ENCODE data around the gene RNF220. TPM values are rescaled to one million over a fixed set of nuclear protein-coding genes. Genes with fewer than 3 reads are reported as not detected.

The RNF220 gene
- total and polyA plus RNA-seq, 7 donors = 49.5 to 122 (median 82.8) TPM

DNA sequence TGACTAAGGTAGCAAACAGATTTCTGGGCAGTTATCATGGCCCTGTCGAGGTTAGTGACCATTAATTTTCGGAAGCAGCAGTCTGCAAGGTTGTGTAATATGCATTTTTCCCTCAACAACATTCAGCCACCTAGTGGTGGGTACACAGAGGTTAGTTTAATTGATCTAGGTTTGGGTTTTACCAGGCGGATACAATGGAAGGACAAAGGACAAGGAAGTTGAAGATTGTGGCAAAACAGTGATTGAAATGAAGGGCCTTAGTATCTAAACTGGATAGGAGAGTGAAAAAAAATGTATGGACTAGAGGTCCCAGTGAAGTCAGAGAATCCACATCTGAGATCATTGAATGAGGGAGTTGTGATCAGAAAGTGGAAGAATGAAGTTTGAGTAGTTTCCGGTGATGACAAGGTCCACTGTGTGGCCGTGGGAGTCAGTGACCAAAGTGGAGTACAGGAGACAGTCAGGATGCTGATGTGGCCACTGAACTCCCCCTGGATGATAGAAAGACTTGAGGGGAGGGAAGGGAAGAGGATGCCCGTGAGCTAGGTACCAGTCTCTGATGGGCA lies 272.2 kb downstream of the RNF220 start:
- peak overlapping the region in 2 of 4 donors; percentile 24 to 44 for H3K27ac ChIP-seq
- TF ChIP-seq, protein P1, sequence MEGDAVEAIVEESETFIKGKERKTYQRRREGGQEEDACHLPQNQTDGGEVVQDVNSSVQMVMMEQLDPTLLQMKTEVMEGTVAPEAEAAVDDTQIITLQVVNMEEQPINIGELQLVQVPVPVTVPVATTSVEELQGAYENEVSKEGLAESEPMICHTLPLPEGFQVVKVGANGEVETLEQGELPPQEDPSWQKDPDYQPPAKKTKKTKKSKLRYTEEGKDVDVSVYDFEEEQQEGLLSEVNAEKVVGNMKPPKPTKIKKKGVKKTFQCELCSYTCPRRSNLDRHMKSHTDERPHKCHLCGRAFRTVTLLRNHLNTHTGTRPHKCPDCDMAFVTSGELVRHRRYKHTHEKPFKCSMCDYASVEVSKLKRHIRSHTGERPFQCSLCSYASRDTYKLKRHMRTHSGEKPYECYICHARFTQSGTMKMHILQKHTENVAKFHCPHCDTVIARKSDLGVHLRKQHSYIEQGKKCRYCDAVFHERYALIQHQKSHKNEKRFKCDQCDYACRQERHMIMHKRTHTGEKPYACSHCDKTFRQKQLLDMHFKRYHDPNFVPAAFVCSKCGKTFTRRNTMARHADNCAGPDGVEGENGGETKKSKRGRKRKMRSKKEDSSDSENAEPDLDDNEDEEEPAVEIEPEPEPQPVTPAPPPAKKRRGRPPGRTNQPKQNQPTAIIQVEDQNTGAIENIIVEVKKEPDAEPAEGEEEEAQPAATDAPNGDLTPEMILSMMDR (IDR thresholded peaks at IDR 0.05) = no peak
- no peak for TF ChIP-seq POLR2A (IDR thresholded peaks at IDR 0.05)
- no peak for TF ChIP-seq EP300 (IDR thresholded peaks at IDR 0.05)
- no peak for TF ChIP-seq POLR2AphosphoS5 (IDR thresholded peaks at IDR 0.05)

DNA sequence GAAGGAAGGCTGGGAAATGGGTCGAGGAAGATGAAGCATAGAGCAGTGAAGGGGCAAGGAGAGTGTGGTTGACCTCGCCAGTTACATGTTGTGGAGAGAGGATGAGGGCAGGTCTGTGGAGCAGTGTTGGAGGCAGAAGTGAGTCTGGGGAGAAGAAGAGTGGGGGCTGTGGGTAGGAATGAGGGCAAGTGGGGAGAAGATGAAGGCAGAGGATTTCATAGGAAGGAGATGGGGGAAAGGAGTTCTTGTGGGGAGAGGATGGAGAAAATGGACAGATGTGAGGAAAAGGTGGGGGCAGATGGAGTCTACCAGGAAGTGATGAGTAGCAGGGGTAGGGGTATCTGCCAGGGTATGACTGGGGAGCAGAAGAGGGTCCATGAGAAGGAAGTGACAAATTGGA lies 273.1 kb downstream of the RNF220 start:
- Histone ChIP-seq H3K27ac (no peak overlapping the region), H3K9me3 (no peaks in the 10 kb centered on the region), H3K4me3 (no peak overlapping the region), H3K4me1 (peaks cover 0 to 18% (median 14%) of the 10 kb centered on the region in 4 donors), H3K36me3 (no peaks in the 10 kb centered on the region), H3K27me3 (no peaks in the 10 kb centered on the region)
- TF ChIP-seq POLR2A (IDR thresholded peaks at IDR 0.05) (no peak), POLR2AphosphoS5 (IDR thresholded peaks at IDR 0.05) (no peak), EP300 (IDR thresholded peaks at IDR 0.05) (no peak)
- TF ChIP-seq, protein P1 (IDR thresholded peaks at IDR 0.05) = no peak
- 90 to 93% methylated on average over 2 of the region's 2 CpGs for WGBS, 2 donors
- no peak for DNase-seq
- intact Hi-C loops (cut with DNase I) = no loop called here

More for the DNA sequence above, 272.2 kb downstream of the RNF220 start:
- WGBS, 2 donors = 78 to 81% methylated on average over 6 of the region's 6 CpGs
- intact Hi-C loops (cut with DNase I) = no loop called here
- DNase-seq = no peak
- Histone ChIP-seq H3K27me3 (no peaks in the 10 kb centered on the region), H3K9me3 (no peaks in the 10 kb centered on the region), H3K4me1 (peaks cover 0 to 27% (median 21%) of the 10 kb centered on the region in 4 donors), H3K4me3 (no peak overlapping the region), H3K36me3 (no peaks in the 10 kb centered on the region)

DNA sequence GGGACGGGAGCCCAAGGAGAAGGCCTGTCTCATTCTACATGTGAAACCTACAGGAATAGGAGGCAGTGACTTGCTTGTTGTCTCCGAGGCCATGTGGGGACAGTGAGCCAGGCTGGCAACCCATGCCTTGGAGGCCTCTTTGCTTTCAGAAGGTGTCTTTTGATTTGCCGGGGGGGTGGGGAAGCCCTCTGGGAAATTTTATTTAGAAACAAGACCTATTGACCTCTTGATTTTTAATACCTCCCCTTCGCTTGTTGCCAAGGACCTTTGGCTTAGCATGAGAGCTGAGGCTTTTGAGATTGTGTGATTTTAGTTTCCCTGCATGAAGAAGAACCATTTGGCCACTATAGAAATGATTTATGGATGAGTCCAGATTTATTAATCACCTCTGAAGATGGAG lies 273.6 kb downstream of the RNF220 start:
- H3K27me3 ChIP-seq = no peaks in the 10 kb centered on the region
- no peak overlapping the region for H3K27ac ChIP-seq
- 90 to 91% methylated on average over 4 of the region's 4 CpGs for WGBS, 2 donors
- no peak overlapping the region for H3K4me3 ChIP-seq
- H3K4me1 ChIP-seq = peaks cover 0 to 13% (median 9%) of the 10 kb centered on the region in 4 donors
- DNase-seq = no peak
- intact Hi-C loops (cut with DNase I) = no loop called here
- TF ChIP-seq POLR2AphosphoS5 (IDR thresholded peaks at IDR 0.05) = no peak
- TF ChIP-seq, protein P1 (IDR thresholded peaks at IDR 0.05) = no peak
- TF ChIP-seq EP300 (IDR thresholded peaks at IDR 0.05) = no peak
- no peak for TF ChIP-seq POLR2A (IDR thresholded peaks at IDR 0.05)
- H3K9me3 ChIP-seq = no peaks in the 10 kb centered on the region
- H3K36me3 ChIP-seq = no peaks in the 10 kb centered on the region

DNA sequence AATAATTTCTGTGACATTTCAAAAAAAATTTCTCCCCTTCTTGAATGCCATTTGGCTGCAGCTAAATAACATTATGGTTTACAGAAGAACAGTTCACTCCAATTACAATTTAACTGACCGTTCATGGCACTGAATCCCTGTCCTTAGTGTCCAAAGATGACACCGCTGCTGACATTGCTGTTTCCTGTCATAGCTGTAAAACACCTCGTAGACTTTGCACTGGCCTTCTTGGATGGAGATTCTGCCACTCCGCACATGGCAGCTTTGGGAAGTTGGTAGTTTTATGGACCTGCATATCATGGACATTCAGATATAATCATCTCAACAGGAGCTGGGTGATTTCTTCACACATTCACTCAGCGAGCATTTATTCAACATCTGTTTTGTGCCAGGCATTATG lies 274.4 kb downstream of the RNF220 start:
- TF ChIP-seq POLR2A (IDR thresholded peaks at IDR 0.05) (no peak), EP300 (IDR thresholded peaks at IDR 0.05) (no peak), POLR2AphosphoS5 (IDR thresholded peaks at IDR 0.05) (no peak)
- TF ChIP-seq, protein P1 (IDR thresholded peaks at IDR 0.05) = no peak
- Histone ChIP-seq H3K27me3 (no peaks in the 10 kb centered on the region), H3K4me1 (peaks cover 0 to 12% (median 9%) of the 10 kb centered on the region in 4 donors), H3K27ac (no peak overlapping the region), H3K4me3 (no peak overlapping the region), H3K9me3 (no peaks in the 10 kb centered on the region), H3K36me3 (no peaks in the 10 kb centered on the region)
- WGBS, 2 donors = 86 to 90% methylated on average over 5 of the region's 5 CpGs
- DNase-seq = no peak
- intact Hi-C loops (cut with DNase I) = no loop called here
